GM20431 (cell line): ENCODE data around the gene PLA2G6.
"Not testable (repeated sequence)": the region's sequence is repeated elsewhere in the genome, so short reads cannot be mapped to it uniquely, and the experiment has no call there.

Source experiments
- in situ Hi-C: fragments of 300-500 bp; cut with MseI, MboI; formaldehyde crosslinking; loops from one replicate; pipeline ENCODE4 v1.15.0; 2020; ENCODE audit warnings: low sequenced_read_pairs; ENCODE audit not compliant: unreplicated experiment

The PLA2G6 gene

DNA sequence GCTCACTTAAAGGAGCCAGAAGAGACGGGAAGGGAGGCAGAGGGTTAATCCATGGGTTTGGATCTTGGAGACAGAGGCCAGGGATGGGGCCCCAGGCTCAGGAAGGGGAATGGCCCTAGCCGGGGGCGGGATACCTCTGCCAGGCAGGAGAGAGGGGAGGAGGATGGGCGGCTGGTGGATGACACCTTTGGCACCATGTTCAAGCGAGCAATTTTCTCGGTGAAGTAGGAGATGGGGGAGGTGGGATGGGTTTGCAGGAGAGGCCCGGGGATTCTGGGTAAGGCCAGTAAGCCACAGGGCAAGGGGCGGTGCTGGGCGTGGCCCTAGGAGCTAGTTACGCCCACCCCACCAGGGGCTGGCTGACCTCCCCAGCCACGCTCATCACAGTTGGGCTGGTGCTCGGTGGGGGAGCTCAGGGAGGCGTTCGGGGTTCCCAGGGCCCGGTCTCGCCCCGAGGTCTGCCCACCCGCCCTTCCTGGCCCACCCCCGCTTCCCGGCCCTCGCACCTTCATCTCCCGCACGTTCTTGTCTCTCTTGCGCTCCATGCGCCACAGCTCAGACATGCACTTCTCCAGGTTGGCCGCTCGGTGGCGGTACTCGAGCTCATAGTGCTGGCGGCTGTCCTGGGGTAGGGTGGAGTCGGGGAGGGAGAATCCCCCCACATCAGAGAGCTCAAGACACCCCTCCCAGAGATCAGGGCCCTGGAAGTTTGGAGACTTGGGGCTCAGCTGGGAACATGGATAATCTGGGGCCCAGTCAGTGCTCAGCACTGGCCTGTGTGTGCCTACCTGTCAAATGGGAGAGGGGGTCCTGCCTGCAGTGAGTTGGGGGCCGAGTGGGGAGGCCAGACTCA lies 83.8 kb downstream of the PLA2G6 start:
- in situ Hi-C loops: no loop called here

- in situ Hi-C loops: no loop called here
These were observed 84.6 kb downstream of the PLA2G6 start for GRCh38 chr22:38097058-38097457.

- in situ Hi-C loops: no loop called here
These were observed 92.2 kb downstream of the PLA2G6 start for GRCh38 chr22:38089474-38089851.

- in situ Hi-C loops: no loop called here
These were observed 92.8 kb downstream of the PLA2G6 start for GRCh38 chr22:38088629-38089473.

GRCh38 chr22:38087855-38088254 lies 93.8 kb downstream of the PLA2G6 start:
- in situ Hi-C loops: no loop called here

DNA sequence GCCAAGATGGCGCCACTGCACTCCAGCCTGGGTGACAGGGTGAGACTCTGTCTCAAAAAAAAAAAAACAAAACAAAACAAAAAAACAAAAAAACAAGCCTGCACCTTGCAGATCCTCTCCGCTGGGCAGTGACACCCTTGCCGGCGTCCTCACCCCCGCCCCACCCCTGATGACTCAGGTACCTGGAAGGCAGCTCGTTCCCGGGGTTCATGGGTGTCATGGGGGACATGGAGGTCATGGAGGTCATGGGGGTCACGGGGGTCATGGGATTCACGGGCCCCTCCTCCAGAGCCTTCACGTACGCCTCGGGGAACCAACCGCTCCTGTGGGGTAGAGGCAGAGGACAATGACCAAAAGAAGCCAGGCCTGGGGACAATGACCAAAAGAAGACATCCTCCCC lies 94.7 kb downstream of the PLA2G6 start:
- in situ Hi-C loops: no loop called here

- in situ Hi-C loops: no loop called here
These were observed 95.4 kb downstream of the PLA2G6 start for GRCh38 chr22:38086001-38086845.

- in situ Hi-C loops: no loop called here
These were observed 96.1 kb downstream of the PLA2G6 start for GRCh38 chr22:38085501-38085900.

GRCh38 chr22:38085056-38085455 lies 96.6 kb downstream of the PLA2G6 start:
- in situ Hi-C loops: no loop called here

GRCh38 chr22:38083931-38084631 lies 97.5 kb downstream of the PLA2G6 start, which contains the start of gene SLC16A8:
TSS of gene SLC16A8 (minus strand) at chr22:38084184. CDS start at chr22:38082873, 1,311 bp downstream.
- in situ Hi-C loops: no loop called here

DNA sequence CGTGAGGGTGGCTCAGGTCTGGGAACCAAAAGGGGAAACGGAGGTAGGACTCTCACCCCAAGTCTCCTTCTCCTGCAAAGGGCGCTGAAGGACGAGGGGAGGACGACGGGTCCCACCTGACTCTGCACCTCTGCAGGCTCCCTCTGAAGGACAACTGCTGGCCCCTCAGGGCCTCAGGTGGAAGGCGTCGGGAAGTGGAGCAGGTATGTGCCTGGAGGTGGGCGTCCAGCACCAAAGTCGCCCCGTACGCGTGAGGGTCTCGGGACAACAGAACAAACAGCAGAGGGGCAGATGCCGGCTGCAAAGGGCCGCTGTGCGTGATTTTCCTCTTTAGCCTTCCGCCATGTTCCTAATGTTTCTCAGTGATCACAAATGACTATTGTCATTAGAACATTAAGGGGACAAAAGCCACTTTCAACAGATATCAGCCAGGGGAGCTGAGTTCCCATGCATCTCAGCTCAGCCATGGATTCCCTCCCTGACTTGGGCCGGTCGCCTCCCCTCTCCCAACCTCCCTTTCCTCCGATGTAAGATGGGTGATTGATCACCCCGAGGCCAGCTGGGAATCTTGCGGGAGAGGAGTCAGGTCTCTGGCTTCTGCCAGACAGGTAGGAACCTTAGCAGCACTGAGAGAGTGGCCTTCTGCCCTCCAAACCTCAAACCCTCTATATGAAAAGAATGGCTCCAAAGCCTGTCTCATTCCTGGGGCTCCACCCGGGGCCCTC lies 98.5 kb downstream of the PLA2G6 start:
- in situ Hi-C loops: no loop called here

- in situ Hi-C loops: no loop called here
These were observed 99.4 kb downstream of the PLA2G6 start for GRCh38 chr22:38081941-38082828.

DNA sequence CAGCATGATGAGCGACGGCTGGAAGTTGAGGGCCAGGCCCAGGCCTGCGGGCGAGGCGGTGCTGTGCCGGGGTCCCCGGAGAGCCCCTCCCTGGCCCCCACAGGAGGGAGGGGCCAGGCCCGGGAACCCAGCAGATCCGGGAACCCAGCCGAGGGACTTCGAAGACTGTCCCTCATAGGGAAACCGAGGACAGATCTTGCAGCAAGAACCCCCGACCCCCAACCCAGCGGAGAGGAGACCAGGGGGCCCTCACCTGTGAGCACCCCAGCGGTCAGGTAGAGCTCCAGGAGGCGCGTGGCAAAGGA lies 100.0 kb downstream of the PLA2G6 start:
- in situ Hi-C loops: no loop called here

- in situ Hi-C loops: no loop called here
These were observed 100.6 kb downstream of the PLA2G6 start for GRCh38 chr22:38080850-38081635.

- in situ Hi-C loops: no loop called here
These were observed 101.2 kb downstream of the PLA2G6 start for GRCh38 chr22:38080474-38080849.

DNA sequence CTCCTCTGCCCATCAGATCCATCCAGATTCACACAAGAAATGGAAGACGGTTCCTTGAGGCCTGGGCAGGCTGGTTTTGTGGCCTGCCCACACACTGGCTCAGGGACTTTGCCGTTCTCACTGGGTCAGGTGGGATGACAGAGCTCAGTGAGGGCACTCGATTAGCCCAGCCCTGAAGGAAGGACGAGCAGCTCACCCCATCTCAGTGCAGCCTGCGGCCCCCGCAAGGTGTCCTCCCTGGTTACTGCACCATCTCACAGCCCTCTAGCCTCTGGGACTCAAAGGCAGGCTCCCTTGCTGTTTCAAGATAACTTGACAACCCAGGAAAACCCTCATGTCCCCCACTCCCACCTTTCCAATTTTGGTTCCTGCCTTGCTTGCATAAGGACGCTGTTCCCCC lies 101.8 kb downstream of the PLA2G6 start:
- in situ Hi-C loops: no loop called here

DNA sequence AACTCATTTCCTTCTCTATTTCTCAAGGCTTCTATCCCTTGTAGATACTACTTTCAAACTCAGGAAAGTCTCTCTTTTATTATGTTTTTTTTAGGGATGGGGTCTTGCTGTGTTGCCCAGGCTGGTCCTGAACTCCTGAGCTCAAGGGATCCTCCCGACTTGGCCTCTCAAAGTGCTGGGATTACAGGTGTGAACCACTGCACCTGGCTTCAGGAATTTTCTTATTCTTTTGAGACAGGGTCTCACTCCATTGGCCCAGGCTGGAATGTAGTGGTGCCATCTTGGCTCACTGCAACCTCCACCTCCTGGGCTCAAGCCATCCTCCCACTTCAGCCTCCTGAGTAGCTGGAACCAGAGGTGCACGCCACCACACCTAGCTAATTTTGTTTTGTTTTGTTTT lies 102.4 kb downstream of the PLA2G6 start:
- in situ Hi-C loops: not testable (repeated sequence)
